ENCODE measurements around the gene MARS1.

Gene MARS1

GRCh38 chr12:57476162-57476992 is 11.5 kb upstream of the MARS1 start:
- TF ChIP-seq CTCF (IDR thresholded peaks at IDR 0.05; ENCODE audit: low read depth, low read length, missing control alignments): peak; percentile 73
- peak overlapping the region; percentile 72 for H3K4me3 ChIP-seq (ENCODE audit: low read depth, low read length)
- DNase-seq (ENCODE audit: low read depth): no peak

DNA sequence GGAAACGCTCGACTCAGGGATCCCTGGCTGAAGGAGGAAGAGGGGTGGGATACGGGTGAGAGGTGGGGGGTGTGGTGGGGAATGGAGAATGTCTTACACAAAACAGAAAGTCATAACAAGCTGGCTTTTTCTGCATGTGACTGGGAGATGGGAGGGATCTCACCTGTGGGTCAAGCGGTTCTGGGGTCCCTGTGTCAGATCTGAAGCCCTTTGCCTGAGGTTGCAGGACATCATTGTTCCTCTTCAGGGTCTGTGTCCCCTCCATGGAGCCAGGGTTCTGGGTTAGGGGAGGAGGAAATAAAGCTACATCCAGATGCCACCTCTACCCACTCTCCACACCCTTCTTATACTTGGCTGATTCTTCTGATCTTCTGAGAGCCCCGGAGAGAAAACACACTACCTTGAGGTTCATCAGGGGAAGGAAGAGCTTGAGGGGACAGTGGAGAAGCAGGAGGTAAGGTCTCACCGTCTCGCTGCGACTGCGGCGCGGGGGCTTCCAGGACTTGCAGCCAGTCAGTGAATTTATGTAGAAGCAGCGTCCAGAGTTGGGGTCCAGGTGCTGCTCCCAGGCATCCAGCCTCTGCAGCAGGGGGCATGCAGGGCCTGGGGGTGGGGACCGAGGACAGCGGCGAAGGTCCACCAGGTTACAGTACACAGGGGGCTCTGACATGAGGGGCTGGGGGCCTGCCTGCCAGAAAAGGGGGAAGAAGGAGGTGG is 10.7 kb upstream of the MARS1 start:
- no peak for DNase-seq (ENCODE audit: low read depth)
- no peak for TF ChIP-seq CTCF (IDR thresholded peaks at IDR 0.05; ENCODE audit: low read depth, low read length, missing control alignments)
- peak overlapping the region; percentile 72 for H3K4me3 ChIP-seq (ENCODE audit: low read depth, low read length)

GRCh38 chr12:57477710-57478681 is 9.9 kb upstream of the MARS1 start:
- H3K4me3 ChIP-seq (ENCODE audit: low read depth, low read length): peak overlapping the region; percentile 72
- TF ChIP-seq CTCF (IDR thresholded peaks at IDR 0.05; ENCODE audit: low read depth, low read length, missing control alignments): no peak
- DNase-seq (ENCODE audit: low read depth): no peak

DNA sequence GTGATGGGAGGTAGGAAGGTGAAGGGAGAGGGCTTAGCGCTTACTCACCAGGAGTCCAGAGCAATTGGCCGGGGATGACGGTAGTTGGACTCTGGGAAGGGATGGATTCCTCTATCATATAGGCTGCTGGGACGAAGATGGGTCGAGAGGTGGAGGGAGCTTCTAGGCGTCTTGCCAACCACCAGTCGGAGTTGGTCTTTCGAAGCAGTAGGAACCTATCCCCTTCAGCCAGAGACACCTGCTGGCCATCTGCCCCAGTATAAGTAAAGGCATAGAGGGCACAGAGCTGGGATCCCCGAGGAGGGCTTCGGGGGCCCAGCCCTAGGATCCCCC is 8.9 kb upstream of the MARS1 start:
- DNase-seq (ENCODE audit: low read depth): no peak
- no peak for TF ChIP-seq CTCF (IDR thresholded peaks at IDR 0.05; ENCODE audit: low read depth, low read length, missing control alignments)
- H3K4me3 ChIP-seq (ENCODE audit: low read depth, low read length): peak overlapping the region; percentile 72

DNA sequence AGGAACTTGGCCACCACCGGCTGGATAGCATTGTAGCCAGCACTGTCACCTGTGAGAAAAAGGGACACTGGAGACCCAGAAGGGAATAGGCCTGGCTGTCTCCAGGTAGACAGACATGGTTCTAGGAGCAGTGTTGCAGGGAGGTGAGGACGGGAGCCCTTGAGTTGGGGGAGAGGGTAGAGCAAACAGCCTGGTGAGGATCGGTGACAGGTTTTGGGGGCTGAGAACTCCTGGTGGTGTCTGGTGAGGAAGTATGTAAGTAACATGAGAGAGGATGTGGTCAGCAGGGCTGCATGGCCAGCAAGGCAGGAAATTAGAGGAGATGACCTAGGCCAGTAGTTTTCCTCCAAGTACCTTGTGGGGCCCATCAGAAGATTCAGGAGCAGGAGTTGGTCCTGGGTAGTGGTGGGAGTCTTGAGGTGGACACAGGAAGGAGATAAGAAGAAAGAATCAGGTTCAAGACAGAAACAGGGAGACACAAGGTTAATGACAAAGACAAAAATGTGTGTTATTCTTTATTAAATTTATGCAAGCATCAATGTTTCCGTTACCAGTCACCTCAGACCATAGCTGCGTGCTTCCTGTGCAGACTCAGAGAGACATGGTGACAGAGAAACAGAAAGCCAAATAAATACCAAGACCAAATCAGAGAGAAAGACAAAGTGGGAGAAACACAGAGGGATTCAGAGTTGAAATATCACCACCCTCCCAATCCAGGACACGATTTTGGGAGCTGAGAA is 8.3 kb upstream of the MARS1 start, which contains the start of gene ARHGAP9:
TSS of gene ARHGAP9 (minus strand) at position 491 of the 740 bp plus-strand sequence. CDS start at position 31, 460 bp downstream.
- no peak for DNase-seq (ENCODE audit: low read depth)
- TF ChIP-seq CTCF (IDR thresholded peaks at IDR 0.05; ENCODE audit: low read depth, low read length, missing control alignments): no peak
- peak within 1 kb of the TSS; percentile 72 for H3K4me3 ChIP-seq (ENCODE audit: low read depth, low read length)

DNA sequence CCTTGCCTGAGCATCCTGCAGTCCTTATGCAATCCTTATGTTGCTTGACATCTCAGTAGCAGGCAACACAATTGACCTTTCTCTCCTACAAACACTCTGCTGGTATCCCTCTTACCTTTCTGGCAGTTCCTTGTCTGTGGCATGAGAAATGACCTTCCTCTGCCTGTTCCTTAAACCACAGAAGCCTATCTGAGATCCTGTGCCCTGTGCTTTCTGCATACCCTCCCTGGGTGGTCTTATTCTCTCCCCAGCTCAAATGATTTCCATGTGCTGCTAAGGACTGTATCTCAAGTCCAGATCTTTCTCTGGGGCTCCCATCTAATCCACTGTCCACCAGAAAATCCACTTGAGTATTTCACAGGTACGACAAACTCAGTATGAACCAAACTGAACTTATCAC is 6.2 kb upstream of the MARS1 start:
- no peak for DNase-seq (ENCODE audit: low read depth)
- no peak for TF ChIP-seq CTCF (IDR thresholded peaks at IDR 0.05; ENCODE audit: low read depth, low read length, missing control alignments)
- no peak overlapping the region for H3K4me3 ChIP-seq (ENCODE audit: low read depth, low read length)

Measured in GM12864 (cell line).